GM21529 (cell line): ENCODE data around the gene ZNF484.
"Not testable (repeated sequence)": the region's sequence is repeated elsewhere in the genome, so short reads cannot be mapped to it uniquely, and the experiment has no call there.

ENCODE experiments used
- ATAC-seq: cut with Tn5 transposase; IDR thresholded peaks from one replicate; pipeline ENCODE4 v1.9.1; 2021; ENCODE audit not compliant: unreplicated experiment

Gene ZNF484

GRCh38 chr9:92864152-92864551 lies 13.7 kb downstream of the ZNF484 start:
- no peak for ATAC-seq

DNA sequence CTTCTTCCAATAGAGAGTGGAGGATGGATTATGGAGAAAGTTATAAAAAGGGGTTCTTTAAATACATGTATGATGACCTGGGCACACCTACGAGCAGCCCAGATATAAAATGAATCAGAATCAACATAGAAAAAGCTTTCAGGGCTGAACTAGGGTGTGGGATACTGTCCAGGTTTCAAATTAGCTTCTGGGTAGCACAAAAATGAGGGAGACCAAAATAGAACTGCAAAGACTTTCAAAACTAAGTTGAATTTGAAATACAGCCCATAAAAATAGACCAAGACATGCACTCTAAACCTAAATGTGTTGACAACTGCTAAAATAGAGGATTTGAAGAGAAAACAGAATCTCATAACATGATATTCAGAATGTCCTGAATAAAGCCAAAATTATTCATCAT lies 17.0 kb downstream of the ZNF484 start:
- ATAC-seq = no peak

DNA sequence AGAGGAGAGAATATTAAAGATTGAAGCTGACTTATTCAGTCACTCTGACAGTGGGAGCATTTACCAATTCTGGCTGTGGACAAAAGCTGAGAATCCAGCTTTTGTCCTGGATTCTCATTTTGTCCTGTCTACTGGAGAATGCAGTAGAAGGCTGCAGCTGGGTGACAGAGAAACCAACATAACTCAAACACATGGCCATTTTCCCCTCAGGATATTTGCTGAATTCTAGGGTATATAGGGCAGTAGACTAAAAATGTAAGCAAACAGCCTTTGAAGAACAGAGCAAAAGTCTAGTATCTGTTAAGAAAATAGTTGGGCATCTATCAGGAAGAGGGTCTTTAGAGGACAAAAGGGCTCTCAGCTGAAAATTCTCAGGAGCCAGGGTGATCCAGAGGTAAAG lies 20.6 kb downstream of the ZNF484 start:
- no peak for ATAC-seq

- ATAC-seq = no peak
These were observed 24.1 kb downstream of the ZNF484 start for GRCh38 chr9:92853716-92854115.

GRCh38 chr9:92850898-92851297 lies 26.9 kb downstream of the ZNF484 start:
- ATAC-seq = no peak

DNA sequence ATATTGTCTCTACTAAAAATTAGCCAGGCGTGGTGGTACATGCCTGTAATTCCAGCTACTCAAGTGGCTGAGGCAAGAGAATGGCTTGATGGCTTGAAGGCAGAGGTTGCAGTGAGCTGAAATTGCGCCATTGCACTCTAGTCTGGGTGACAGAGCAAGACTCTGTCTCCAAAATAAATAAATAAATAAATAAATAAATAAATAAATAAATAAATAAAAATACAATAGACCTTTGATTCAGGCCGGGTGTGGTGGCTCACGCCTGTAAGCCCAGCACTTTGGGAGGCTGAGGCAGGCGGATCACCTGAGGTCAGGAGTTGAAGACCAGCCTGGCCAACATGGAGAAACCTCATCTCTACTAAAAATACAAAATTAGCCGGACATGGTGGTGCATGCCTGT lies 29.1 kb downstream of the ZNF484 start:
- not testable (repeated sequence) for ATAC-seq

- ATAC-seq = no peak
These were observed 31.1 kb downstream of the ZNF484 start for GRCh38 chr9:92846662-92847145.

- ATAC-seq = not testable (repeated sequence)
These were observed 39.4 kb downstream of the ZNF484 start for GRCh38 chr9:92838411-92838810.

GRCh38 chr9:92837191-92837590 lies 40.6 kb downstream of the ZNF484 start:
- ATAC-seq = no peak

GRCh38 chr9:92829420-92829819 lies 48.4 kb downstream of the ZNF484 start:
- no peak for ATAC-seq

- not testable (repeated sequence) for ATAC-seq
These were observed 52.8 kb downstream of the ZNF484 start for GRCh38 chr9:92825065-92825464.

GRCh38 chr9:92820964-92821363 lies 56.9 kb downstream of the ZNF484 start:
- ATAC-seq = no peak

- not testable (repeated sequence) for ATAC-seq
These were observed 57.9 kb downstream of the ZNF484 start for GRCh38 chr9:92819898-92820297.

GRCh38 chr9:92809629-92810326 lies 68.1 kb downstream of the ZNF484 start:
- ATAC-seq = not testable (repeated sequence)

DNA sequence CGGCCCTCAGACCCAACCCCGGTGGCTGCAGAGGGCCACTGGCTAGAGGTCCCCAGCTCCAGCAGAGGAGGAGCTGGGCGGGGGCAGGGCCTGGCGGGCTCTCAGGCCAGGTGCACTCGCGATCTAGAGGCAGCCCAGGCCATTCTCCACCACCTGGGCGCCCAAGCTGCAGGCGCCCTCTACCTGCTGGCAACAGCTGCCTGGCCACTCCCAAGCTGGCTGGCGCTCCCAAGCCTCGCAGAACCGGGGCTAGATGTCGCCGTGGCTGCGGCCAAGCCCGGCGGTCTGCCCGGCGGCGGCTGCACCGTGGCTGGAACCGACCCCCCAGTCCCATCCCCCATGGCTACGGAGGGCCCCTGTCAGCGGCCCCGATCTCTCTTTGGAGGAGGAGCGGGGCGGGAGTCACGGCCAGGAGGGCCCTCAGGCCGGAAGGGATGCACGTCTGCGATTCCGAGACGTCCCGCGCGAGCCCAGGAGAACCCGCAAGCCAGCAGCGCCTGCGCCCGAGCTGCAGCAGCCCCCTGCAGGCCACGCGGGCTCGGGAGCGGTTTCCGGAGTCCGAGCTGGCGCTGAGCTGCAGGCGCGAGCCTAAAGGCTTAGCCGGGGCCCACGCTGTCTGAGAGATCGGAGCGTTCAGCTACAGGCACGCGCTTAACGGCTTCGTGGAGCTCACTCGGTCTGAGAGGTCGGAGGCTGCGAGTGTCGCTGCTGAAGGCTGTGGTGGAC lies 68.9 kb downstream of the ZNF484 start:
- ATAC-seq = peak; percentile 47

DNA sequence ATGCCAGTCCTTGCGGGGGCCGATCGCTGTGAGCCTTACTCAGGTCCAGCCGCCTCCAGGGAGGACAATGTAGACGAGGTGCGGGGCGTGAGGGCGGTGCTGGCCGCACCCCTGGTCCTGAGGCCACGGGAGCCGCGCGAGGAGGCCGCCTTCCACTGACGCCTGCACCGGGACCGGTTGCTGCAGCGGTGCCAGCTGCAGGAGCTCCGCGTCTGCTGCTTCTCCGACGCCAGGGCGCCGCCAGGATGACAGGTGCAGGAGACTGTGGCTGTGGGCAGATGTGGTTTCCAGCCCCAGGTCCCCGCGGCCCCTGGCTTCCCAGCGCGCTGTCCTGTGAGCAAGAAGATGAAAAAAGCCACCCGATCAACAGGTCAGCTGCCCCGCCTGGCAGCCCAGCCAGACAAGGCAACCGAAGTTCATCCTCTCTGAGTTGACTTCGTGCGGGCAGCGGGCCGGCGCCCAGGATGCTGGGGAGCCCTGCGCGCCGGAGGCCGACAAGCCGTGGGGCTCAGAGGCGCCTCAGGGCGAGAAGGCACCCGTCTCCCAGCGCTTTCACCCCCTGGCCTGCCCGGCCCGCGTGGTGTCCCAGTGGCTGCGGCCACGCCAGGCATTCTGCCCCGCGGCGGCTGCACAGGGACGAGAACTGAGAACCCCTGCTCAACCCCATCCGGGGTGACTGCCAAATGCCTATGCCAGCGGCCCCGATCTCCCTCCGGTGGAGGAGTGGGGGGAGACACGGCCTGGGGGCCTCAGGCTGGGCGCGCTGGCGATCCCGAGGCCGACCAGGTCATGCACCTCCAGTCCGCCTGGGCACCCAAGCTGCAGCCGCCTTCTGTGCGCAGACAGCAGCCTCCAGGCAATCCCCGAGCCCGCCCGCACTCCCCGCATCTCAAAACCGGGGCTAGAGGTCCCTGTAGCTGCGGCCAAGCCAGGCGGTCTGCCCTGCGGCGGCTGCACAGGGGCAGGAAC lies 69.8 kb downstream of the ZNF484 start:
- ATAC-seq = peak; percentile 27

DNA sequence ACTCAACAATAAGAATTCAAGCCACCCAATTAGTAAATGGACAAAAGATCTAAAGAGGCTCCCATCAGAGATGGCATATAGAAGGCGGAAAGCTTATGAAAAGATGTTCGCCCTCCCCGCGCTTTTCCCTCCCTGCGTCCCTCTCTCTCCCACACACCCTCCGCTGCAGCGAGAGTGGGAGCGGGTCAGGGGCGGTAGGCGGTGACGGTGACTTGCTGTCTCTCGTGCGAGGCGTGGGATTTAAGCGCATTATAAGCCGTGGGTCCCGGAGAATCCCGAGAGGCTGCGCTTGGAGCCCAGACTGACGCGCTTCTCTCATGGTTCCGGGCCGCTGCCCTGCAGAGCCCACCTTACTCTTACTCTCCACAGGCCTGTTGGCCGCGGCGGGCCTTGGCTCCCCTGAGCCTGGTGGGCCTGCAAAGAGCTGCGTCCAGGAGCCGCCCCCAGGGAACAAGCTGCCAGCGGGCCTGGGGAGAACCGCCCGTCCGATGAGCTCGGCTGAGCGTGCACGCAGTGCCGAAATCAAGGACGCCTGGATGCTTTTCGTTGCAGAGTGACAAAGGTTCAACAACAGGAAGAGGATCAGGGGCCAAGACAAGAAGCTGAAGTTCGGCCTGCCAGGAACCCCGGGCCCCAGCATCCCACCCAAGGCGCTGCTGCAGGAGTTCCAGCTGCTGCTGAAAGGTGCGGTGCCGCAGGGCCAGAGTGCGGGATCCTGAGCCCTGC lies 70.6 kb downstream of the ZNF484 start:
- ATAC-seq = no peak

GRCh38 chr9:92804727-92805126 lies 73.1 kb downstream of the ZNF484 start:
- ATAC-seq = no peak

- no peak for ATAC-seq
These were observed 79.5 kb downstream of the ZNF484 start for GRCh38 chr9:92798358-92798757.

DNA sequence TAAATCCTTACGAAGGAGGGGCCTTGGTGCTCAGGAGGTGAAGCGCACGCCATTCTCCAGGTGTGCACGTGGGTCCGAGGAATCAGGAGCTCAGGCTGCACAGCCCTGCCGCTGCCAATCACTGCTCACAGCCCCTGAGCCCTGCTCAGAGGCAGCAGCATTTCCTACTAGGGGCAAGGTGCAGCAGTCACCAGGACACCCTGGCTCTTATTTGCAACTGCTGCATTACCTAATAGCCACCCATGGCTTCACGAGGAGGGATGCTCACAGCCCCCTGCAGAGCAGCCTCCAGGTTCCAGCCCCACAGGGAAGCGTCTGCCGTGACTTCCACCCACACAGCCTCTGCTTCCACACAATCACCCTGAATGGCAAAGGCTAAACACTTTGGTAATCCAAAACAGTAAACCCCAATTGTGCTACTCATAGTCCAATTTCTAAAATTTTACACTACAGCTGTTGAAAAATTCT lies 81.5 kb downstream of the ZNF484 start:
- not testable (repeated sequence) for ATAC-seq
